GM12865 (cell line): ENCODE data around the gene ABHD3.
"Not testable (repeated sequence)": the region's sequence is repeated elsewhere in the genome, so short reads cannot be mapped to it uniquely, and the experiment has no call there.

ENCODE experiments used
- DNase-seq: peaks from one replicate; pipeline ENCODE4 v3.0.0; 2010; ENCODE audit warnings: low read depth
- H3K4me3 ChIP-seq: 2 replicates; pipeline ENCODE4 v1.5.1; 2011; ENCODE audit warnings: mild to moderate bottlenecking, low read depth, low read length, control low read depth
- CTCF ChIP-seq: IDR thresholded peaks from 2 replicates; pipeline ENCODE4 v1.5.1; 2011; ENCODE audit warnings: low read length, control low read depth, low read depth, inconsistent platforms; ENCODE audit not compliant: insufficient read depth; ENCODE audit errors: missing control alignments

Gene ABHD3

GRCh38 chr18:21741562-21742314 is 37.2 kb upstream of the ABHD3 start:
- peak; percentile 45 for DNase-seq
- TF ChIP-seq CTCF, result no peak

GRCh38 chr18:21741312-21741561 is 36.7 kb upstream of the ABHD3 start:
- TF ChIP-seq CTCF, result no peak
- DNase-seq, result no peak
- peak overlapping the region; percentile 99 for H3K4me3 ChIP-seq

More at GRCh38 chr18:21741562-21742314, 37.2 kb upstream of the ABHD3 start:
- peak overlapping the region; percentile 99 for H3K4me3 ChIP-seq

- DNase-seq, result peak; percentile 97
- TF ChIP-seq CTCF, result no peak
- peak within 1 kb of the TSS; percentile 99 for H3K4me3 ChIP-seq
Measured at GRCh38 chr18:21740538-21741311, 36.2 kb upstream of the ABHD3 start, which contains the start of gene MIB1. TSS of gene MIB1 (plus strand) at chr18:21740792. CDS start at chr18:21741584, 792 bp downstream.

GRCh38 chr18:21739604-21740537 is 35.3 kb upstream of the ABHD3 start:
- peak overlapping the region; percentile 99 for H3K4me3 ChIP-seq
- no peak for TF ChIP-seq CTCF
- DNase-seq, result no peak

GRCh38 chr18:21736926-21737325 is 32.4 kb upstream of the ABHD3 start:
- H3K4me3 ChIP-seq, DNase-seq: not testable (repeated sequence)

GRCh38 chr18:21735452-21736015 is 31.0 kb upstream of the ABHD3 start:
- no peak for DNase-seq
- no peak overlapping the region for H3K4me3 ChIP-seq
- no peak for TF ChIP-seq CTCF
